ENCODE data around the gene FANCM.

Gene FANCM

DNA sequence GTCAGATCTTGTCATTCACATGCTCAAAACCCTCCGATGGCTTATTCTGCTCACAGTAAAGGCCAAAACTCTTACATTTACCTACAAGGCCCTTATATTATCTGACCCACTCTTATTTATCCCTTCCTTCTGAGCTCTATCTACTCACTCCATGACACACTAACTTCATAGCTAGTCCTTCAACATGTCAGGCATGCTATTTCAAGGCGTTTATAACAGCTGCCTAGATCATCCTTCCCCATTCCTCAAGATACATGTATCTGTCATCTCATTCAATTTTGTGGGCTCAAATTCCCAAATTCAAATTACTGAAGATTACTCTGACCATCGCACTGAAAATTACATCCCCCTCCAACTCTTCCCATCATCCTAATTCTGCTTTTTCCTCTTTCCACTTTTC, 110.4 kb downstream of the FANCM start:
- DNase-seq (ENCODE audit: low read depth): no peak

DNA sequence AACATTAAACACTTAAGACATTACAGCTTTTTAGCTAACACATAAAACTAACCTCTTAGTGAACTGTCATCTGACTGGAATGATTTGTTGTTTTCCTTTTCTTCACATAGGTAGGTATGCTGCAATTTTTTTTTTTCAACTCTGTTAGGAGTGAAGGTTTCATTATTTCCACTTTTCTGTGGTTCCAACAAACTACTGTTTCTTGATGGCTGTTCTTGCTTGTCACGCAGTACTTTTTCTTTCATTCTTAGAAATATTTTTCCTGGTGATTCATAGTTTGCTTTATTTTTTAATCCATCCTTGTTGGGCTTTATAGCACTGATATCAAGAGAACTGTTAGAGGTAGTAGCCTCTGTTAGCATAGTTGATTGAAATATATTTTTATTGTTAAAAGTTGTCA, 111.0 kb downstream of the FANCM start:
- DNase-seq (ENCODE audit: low read depth): no peak

DNA sequence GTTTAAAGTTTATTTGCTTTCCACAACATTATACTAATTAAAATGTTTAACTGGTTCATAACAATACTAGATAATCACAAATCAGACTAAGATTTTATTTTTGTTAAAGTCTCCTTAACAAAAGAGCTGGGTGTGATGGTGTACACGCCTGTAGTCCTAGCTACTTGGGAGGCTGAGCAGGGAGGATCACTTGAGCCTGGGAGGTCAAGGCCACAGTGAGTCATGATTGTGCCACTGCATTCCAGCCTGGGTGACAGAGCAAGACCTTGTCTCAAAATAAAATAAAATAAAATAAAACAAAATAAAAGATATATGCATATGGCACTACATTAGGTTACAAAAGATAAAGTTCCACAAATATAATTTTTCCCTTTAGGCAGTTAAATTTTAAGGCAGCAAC, 111.7 kb downstream of the FANCM start:
- no peak for DNase-seq (ENCODE audit: low read depth)

DNA sequence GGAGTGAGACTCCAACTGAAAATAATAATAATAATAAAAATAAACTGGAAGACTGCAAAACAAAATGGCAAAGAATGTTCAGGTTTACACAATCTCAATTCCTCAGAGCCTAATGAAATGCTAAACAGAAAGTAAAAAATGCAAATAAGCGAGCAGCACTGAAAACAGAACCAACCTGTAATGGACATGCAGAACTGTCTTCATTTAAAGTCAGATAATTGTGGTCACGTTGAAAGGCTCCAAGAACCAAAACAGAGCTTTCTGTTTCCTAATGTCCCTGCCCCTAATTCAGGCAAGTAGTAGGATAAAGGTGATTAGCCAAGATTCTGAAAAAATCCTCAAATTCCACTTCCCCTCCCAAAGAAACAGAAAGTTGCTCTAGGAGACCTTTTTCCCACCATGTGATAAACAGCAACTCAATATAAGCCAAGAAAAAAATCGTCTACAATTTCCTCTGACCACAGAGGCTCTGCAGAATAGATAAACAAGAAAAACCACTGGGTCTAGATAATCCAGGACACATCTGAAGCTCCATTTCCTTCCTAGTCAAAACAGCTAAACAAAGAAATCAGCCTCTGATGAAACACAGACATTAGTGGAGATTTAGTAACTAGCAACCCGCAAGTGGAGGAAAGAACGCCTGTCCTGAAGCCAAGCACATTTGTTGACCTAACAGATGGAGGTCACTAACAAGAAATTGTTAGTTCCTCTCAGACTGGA, 114.3 kb downstream of the FANCM start:
- no peak for DNase-seq (ENCODE audit: low read depth)

Data from stimulated activated CD8-positive, alpha-beta memory T cell treated with anti-CD3 and anti-CD28 coated beads, Interleukin-4, amount 100 ng/mL, for 24 hours (primary cell).